ENCODE results near the gene HSD17B8.

DNA sequence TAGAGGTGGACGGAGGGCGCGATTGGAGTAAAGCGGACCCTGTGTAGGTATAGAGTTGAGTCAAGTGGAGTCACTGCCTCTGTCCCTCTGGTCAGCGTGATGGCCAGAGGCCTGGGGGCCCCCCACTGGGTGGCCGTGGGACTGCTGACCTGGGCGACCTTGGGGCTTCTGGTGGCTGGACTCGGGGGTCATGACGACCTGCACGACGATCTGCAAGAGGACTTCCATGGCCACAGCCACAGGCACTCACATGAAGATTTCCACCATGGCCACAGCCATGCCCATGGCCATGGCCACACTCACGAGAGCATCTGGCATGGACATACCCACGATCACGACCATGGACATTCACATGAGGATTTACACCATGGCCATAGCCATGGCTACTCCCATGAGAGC lies 3.3 kb upstream of the HSD17B8 start:
- TF ChIP-seq, protein P1, sequence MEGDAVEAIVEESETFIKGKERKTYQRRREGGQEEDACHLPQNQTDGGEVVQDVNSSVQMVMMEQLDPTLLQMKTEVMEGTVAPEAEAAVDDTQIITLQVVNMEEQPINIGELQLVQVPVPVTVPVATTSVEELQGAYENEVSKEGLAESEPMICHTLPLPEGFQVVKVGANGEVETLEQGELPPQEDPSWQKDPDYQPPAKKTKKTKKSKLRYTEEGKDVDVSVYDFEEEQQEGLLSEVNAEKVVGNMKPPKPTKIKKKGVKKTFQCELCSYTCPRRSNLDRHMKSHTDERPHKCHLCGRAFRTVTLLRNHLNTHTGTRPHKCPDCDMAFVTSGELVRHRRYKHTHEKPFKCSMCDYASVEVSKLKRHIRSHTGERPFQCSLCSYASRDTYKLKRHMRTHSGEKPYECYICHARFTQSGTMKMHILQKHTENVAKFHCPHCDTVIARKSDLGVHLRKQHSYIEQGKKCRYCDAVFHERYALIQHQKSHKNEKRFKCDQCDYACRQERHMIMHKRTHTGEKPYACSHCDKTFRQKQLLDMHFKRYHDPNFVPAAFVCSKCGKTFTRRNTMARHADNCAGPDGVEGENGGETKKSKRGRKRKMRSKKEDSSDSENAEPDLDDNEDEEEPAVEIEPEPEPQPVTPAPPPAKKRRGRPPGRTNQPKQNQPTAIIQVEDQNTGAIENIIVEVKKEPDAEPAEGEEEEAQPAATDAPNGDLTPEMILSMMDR (IDR thresholded peaks at IDR 0.05), result no peak
- TF ChIP-seq POLR2A (IDR thresholded peaks at IDR 0.05), result no peak
